GM12878 (cell line): ENCODE results near the gene PLEKHM3. TPM values are rescaled to one million over a fixed set of nuclear protein-coding genes. Genes with fewer than 3 reads are reported as not detected.

ENCODE experiments used
- ATAC-seq: fragments of 200-7000 bp; cut with Tn5 transposase; 3 replicates; pipeline ENCODE4 v1.9.1; 2020; ENCODE audit warnings: mild to moderate bottlenecking, moderate library complexity
- BruUV-seq: library from RNA; stranded (reverse); fragments of 400-500 nt; replicated peaks from 2 replicates; lab custom pipeline; 2021; lab: Mats Ljungman, UMichigan
- CTCF ChIA-PET: fragments of 300-600 bp; sonication (Branson Sonifier 250); formaldehyde crosslinking; extraction: SDS; loops from one replicate; lab custom pipeline; 2021; ENCODE audit warnings: inconsistent platforms; lab: Yijun Ruan, JAX
- POLR2A ChIA-PET: fragments of 350-600 bp; formaldehyde crosslinking; extraction: SDS; loops from one replicate; lab custom pipeline; 2021; ENCODE audit warnings: inconsistent platforms; lab: Charles Lee
- RAD21 ChIA-PET: fragments of 300-600 bp; sonication (Branson Sonifier 250); formaldehyde crosslinking; loops from one replicate; lab custom pipeline; 2023; ENCODE audit warnings: antibody characterized with exemption; ENCODE audit not compliant: unreplicated experiment; lab: Charles Lee
- SMC1A ChIA-PET: fragments of 300-600 bp; sonication (Branson Sonifier 250); formaldehyde crosslinking; loops from one replicate; lab custom pipeline; 2023; ENCODE audit not compliant: unreplicated experiment, uncharacterized antibody; lab: Charles Lee
- DNase-seq: peaks from one replicate; pipeline ENCODE4 v3.0.0-alpha.2; 2011; ENCODE audit warnings: low read depth, low spot score
- FAIRE-seq: peaks from 3 replicates; lab custom pipeline; 2011; peaks lifted over from hg19 to GRCh38; lab: Jason Lieb, UNC
- H2AFZ ChIP-seq: 2 replicates; pipeline ENCODE4 v1.6.0; 2011; ENCODE audit warnings: low read depth, low read length, control low read depth; ENCODE audit not compliant: control insufficient read depth
- H3K27ac ChIP-seq: 2 replicates; pipeline ENCODE4 v1.5.1; 2011; ENCODE audit warnings: control low read depth; ENCODE audit not compliant: control insufficient read depth, insufficient read depth
- H3K27me3 ChIP-seq, 2 experiments: replicated peaks in 1 of 2; 2 replicates each; pipeline versions ENCODE4 v1.6.0 to v1.6.1; 2011; ENCODE audit warnings: low read length in 1 of 2; ENCODE audit not compliant: control insufficient read depth in 2 of 2, insufficient read depth in 2 of 2
- H3K36me3 ChIP-seq, 2 experiments: 2 replicates each; pipeline ENCODE4 v1.5.1; 2011; ENCODE audit warnings: low read length in 1 of 2; ENCODE audit not compliant: control insufficient read depth in 2 of 2, insufficient read depth in 2 of 2
- H3K4me1 ChIP-seq: 2 replicates; pipeline ENCODE4 v1.6.1; 2011; ENCODE audit warnings: mild to moderate bottlenecking, low read length, moderate library complexity, mixed read lengths; ENCODE audit not compliant: control insufficient read depth, insufficient read depth
- H3K4me2 ChIP-seq: 2 replicates; pipeline ENCODE4 v1.6.0; 2011; ENCODE audit warnings: control low read depth; ENCODE audit not compliant: control insufficient read depth, insufficient read depth
- H3K4me3 ChIP-seq: fragments of 200-600 bp; sonication (generic); 2 replicates; pipeline ENCODE4 v1.5.1; 2016
- H3K79me2 ChIP-seq: 2 replicates; pipeline ENCODE4 v1.6.0; 2011; ENCODE audit warnings: low read length; ENCODE audit not compliant: control insufficient read depth, insufficient read depth
- H3K9ac ChIP-seq: 2 replicates; pipeline ENCODE4 v1.8.0; 2011; ENCODE audit warnings: low read length, control low read depth, mixed read lengths; ENCODE audit not compliant: control insufficient read depth, insufficient read depth
- H3K9me3 ChIP-seq: replicated peaks from 3 replicates; pipeline ENCODE4 v1.5.1; 2011; ENCODE audit warnings: mild to moderate bottlenecking, low read length; ENCODE audit not compliant: control insufficient read depth, insufficient read depth
- H4K20me1 ChIP-seq: 2 replicates; pipeline ENCODE4 v1.6.0; 2011; ENCODE audit not compliant: control insufficient read depth, insufficient read depth
- CREB1 ChIP-seq: IDR thresholded peaks from 2 replicates; pipeline ENCODE4 v1.6.1; 2012; ENCODE audit warnings: low read depth, mild to moderate bottlenecking, inconsistent platforms
- E4F1 ChIP-seq: fragments of 450-650 bp; IDR thresholded peaks from 2 replicates; pipeline ENCODE4 v1.6.1; 2018; ENCODE audit warnings: borderline replicate concordance, mild to moderate bottlenecking; ENCODE audit not compliant: partially characterized antibody
- GABPA ChIP-seq: IDR thresholded peaks from 2 replicates; pipeline ENCODE4 v1.6.1; 2014; ENCODE audit warnings: antibody characterized with exemption, low read depth, mild to moderate bottlenecking, inconsistent platforms
- IKZF1 ChIP-seq: fragments of 450-650 bp; conservative IDR thresholded peaks from 2 replicates; pipeline ENCODE4 v1.6.1; 2017; ENCODE audit warnings: antibody characterized with exemption, mild to moderate bottlenecking
- IRF3 ChIP-seq: fragments of 450-650 bp; IDR thresholded peaks from 2 replicates; pipeline ENCODE4 v1.6.1; 2014; ENCODE audit warnings: mild to moderate bottlenecking
- IRF4 ChIP-seq: IDR thresholded peaks from 2 replicates; pipeline ENCODE4 v1.6.1; 2011; ENCODE audit warnings: low read depth, low read length
- NFIC ChIP-seq: IDR thresholded peaks from 2 replicates; pipeline ENCODE4 v1.6.1; 2012; ENCODE audit warnings: low read depth, mild to moderate bottlenecking, inconsistent platforms, low read length, moderate library complexity
- RB1 ChIP-seq: fragments of 450-650 bp; formaldehyde crosslinking; IDR thresholded peaks from 2 replicates; pipeline ENCODE4 v1.6.1; 2017; ENCODE audit warnings: mild to moderate bottlenecking, borderline replicate concordance
- RUNX3 ChIP-seq: IDR thresholded peaks from 2 replicates; pipeline ENCODE4 v1.6.1; 2012; ENCODE audit warnings: low read length, inconsistent platforms
- SKIL ChIP-seq: fragments of 450-650 bp; IDR thresholded peaks from 2 replicates; pipeline ENCODE4 v1.6.1; 2017; ENCODE audit warnings: mild to moderate bottlenecking, low read depth, inconsistent platforms; ENCODE audit not compliant: poor library complexity, severe bottlenecking
- SP1 ChIP-seq: IDR thresholded peaks from one replicate; pipeline ENCODE4 v1.6.1; 2011; ENCODE audit warnings: low read depth, low read length
- STAT1 ChIP-seq: fragments of 450-650 bp; conservative IDR thresholded peaks from 2 replicates; pipeline ENCODE4 v1.6.1; 2014; ENCODE audit warnings: antibody characterized with exemption, mild to moderate bottlenecking
- TARDBP ChIP-seq: IDR thresholded peaks from 2 replicates; pipeline ENCODE4 v1.6.1; 2016; ENCODE audit warnings: borderline replicate concordance
- WRNIP1 ChIP-seq: IDR thresholded peaks from 2 replicates; pipeline ENCODE4 v1.6.1; 2011; ENCODE audit warnings: low read depth, low read length, improper control_type of control experiment, borderline replicate concordance
- YY1 ChIP-seq: IDR thresholded peaks from 2 replicates; pipeline ENCODE4 v1.6.1; 2011; ENCODE audit warnings: low read depth, mild to moderate bottlenecking, low read length
- ZNF217 ChIP-seq: fragments of 450-650 bp; IDR thresholded peaks from 2 replicates; pipeline ENCODE4 v1.6.1; 2017; ENCODE audit warnings: antibody characterized with exemption, mild to moderate bottlenecking
- ZNF592 ChIP-seq: fragments of 450-650 bp; IDR thresholded peaks from 2 replicates; pipeline ENCODE4 v1.6.1; 2017; ENCODE audit warnings: mild to moderate bottlenecking, moderate library complexity
- WGBS: methylation state at CpG from one replicate; pipeline ENCODE4 v1.1.6; 2016; ENCODE audit warnings: low lambda C conversion rate; ENCODE audit not compliant: insufficient replicate concordance, insufficient coverage; ENCODE audit errors: missing lambda C conversion rate; 5-methylcytosine and 5-hydroxymethylcytosine counted together
- in situ Hi-C: fragments of 300-500 bp; cut with MboI; formaldehyde crosslinking; loops from 9 replicates; pipeline ENCODE4 v1.14.3; 2018; ENCODE audit warnings: mixed read lengths
- intact Hi-C: fragments of 100-400 bp; cut with micrococcal nuclease; formaldehyde crosslinking; loops from one replicate; pipeline ENCODE4 v1.14.2; 2022; ENCODE audit not compliant: unreplicated experiment
- polyA plus RNA-seq, 11 experiments: library from polyadenylated mRNA; depleted of rRNA in 4 of 11; unstranded in 6 of 11; stranded (reverse) in 5 of 11; fragments of >200 nt; fragmentation: Nextera tagmentation in 4 of 11; fragmentation: Illumina TruSeq in 1 of 11; extraction: Ambion mirVana in 4 of 11; extraction: Trizol in 1 of 11; gene quantifications; 1 replicate in 1 of 11; 2 replicates in 10 of 11; pipeline versions ENCODE4 v1.2.1 to v1.2.3, GENCODE V29; 2011 to 2016; ENCODE audit warnings: inconsistent platforms in 2 of 11, missing spikeins in 2 of 11, low read depth in 1 of 11
- total RNA-seq, 4 experiments: library from RNA; depleted of rRNA in 3 of 4; stranded (reverse); fragments of >200 nt in 3 of 4; fragmentation: Illumina TruSeq in 1 of 4; extraction: Trizol in 1 of 4; gene quantifications; 2 replicates each; pipeline versions ENCODE4 v1.2.1 to v1.2.3, GENCODE V29; 2013 to 2021

PLEKHM3 gene
- total and polyA plus RNA-seq, 10 of the 15 experiments (the other 5 are each of a cell fraction or from before 2014, with no cell fraction given) = 1.4 to 5.6 (median 3.0) TPM

- no peak overlapping the region for H3K4me3 ChIP-seq
- intact Hi-C loops (no loop called here), in situ Hi-C loops (no loop called here)
- ChIA-PET CTCF (no interaction called here), SMC1A (no interaction called here), POLR2A (interaction anchor here (0.6 kb wide), 1 partner anchor 240 kb away, joined by 3 read pairs; no protein-coding TSS in a partner anchor), RAD21 (no interaction called here)
- no peak overlapping the region for H3K4me2 ChIP-seq
- H3K79me2 ChIP-seq = no peaks in the 10 kb centered on the region
- H4K20me1 ChIP-seq = no peaks in the 10 kb centered on the region
- H3K27me3 ChIP-seq = no peaks in the 10 kb centered on the region; a peak in 1 of 4 replicates
- 58% methylated on average over 5 of the region's 5 CpGs for WGBS
- no peak for FAIRE-seq
- BruUV-seq = no TSS peak
- no peaks in the 10 kb centered on the region for H3K36me3 ChIP-seq
- H3K27ac ChIP-seq = no peak overlapping the region
- no peak for ATAC-seq
- no peak overlapping the region for H3K9ac ChIP-seq
- no peaks in the 10 kb centered on the region for H3K9me3 ChIP-seq
- TF ChIP-seq IKZF1 (no peak), SP1 (no peak), YY1 (no peak), TARDBP (no peak), ZNF592 (no peak), WRNIP1 (no peak), RB1 (no peak), GABPA (no peak), CREB1 (no peak), RUNX3 (no peak), IRF3 (no peak), ZNF217 (no peak), IRF4 (no peak), E4F1 (no peak), STAT1 (no peak), SKIL (no peak), NFIC (no peak)
- no peak overlapping the region for H2AFZ ChIP-seq
- H3K4me1 ChIP-seq = no peaks in the 10 kb centered on the region
- no peak for DNase-seq
Observed at GRCh38 chr2:207784898-207785297, 240.4 kb downstream of the PLEKHM3 start.
